GM21381 (cell line): ENCODE results near the gene EZH2.

Experiments used
- ATAC-seq: cut with Tn5 transposase; IDR thresholded peaks from one replicate; pipeline ENCODE4 v1.9.1; 2021; ENCODE audit warnings: mild to moderate bottlenecking, moderate library complexity; ENCODE audit not compliant: unreplicated experiment

Gene EZH2

GRCh38 chr7:148811892-148812291 lies 72.2 kb downstream of the EZH2 start:
- ATAC-seq: no peak

GRCh38 chr7:148809856-148810255 lies 74.2 kb downstream of the EZH2 start:
- no peak for ATAC-seq

GRCh38 chr7:148807436-148807835 lies 76.7 kb downstream of the EZH2 start:
- no peak for ATAC-seq

- no peak for ATAC-seq
These were observed 77.9 kb downstream of the EZH2 start for GRCh38 chr7:148806187-148806586.

- no peak for ATAC-seq
These were observed 79.5 kb downstream of the EZH2 start for GRCh38 chr7:148804343-148805235.

- no peak for ATAC-seq
These were observed 81.0 kb downstream of the EZH2 start for GRCh38 chr7:148803094-148803493.

- ATAC-seq: no peak
These were observed 82.0 kb downstream of the EZH2 start for GRCh38 chr7:148802101-148802493.

- ATAC-seq: no peak
These were observed 83.4 kb downstream of the EZH2 start for GRCh38 chr7:148800677-148801076.

GRCh38 chr7:148799893-148800555 lies 84.1 kb downstream of the EZH2 start:
- no peak for ATAC-seq

GRCh38 chr7:148796841-148797240 lies 87.2 kb downstream of the EZH2 start:
- ATAC-seq: no peak

GRCh38 chr7:148794476-148794875 lies 89.6 kb downstream of the EZH2 start:
- no peak for ATAC-seq

GRCh38 chr7:148793590-148793989 lies 90.5 kb downstream of the EZH2 start:
- ATAC-seq: no peak

- ATAC-seq: no peak
These were observed 92.5 kb downstream of the EZH2 start for GRCh38 chr7:148791546-148791945.

GRCh38 chr7:148790850-148791249 lies 93.2 kb downstream of the EZH2 start:
- no peak for ATAC-seq

GRCh38 chr7:148790131-148790726 lies 93.9 kb downstream of the EZH2 start:
- ATAC-seq: no peak

- no peak for ATAC-seq
These were observed 94.9 kb downstream of the EZH2 start for GRCh38 chr7:148789220-148789619.

GRCh38 chr7:148787571-148788295 lies 96.4 kb downstream of the EZH2 start:
- ATAC-seq: no peak

- ATAC-seq: no peak
These were observed 100.1 kb downstream of the EZH2 start for GRCh38 chr7:148783801-148784527.

GRCh38 chr7:148782757-148783456 lies 101.2 kb downstream of the EZH2 start:
- ATAC-seq: no peak

GRCh38 chr7:148774471-148774870 lies 109.6 kb downstream of the EZH2 start:
- ATAC-seq: no peak
